D341Med (cell line): Measurements from ENCODE around the gene FXYD2.
"Not testable (repeated sequence)": the region's sequence is repeated elsewhere in the genome, so short reads cannot be mapped to it uniquely, and the experiment has no call there.

ENCODE experiments used
- DNase-seq: peaks from one replicate; pipeline ENCODE4 v3.0.0; 2012; ENCODE audit warnings: low spot score

Gene FXYD2

GRCh38 chr11:117820071-117820470, 4.5 kb downstream of the FXYD2 start:
- no peak for DNase-seq

GRCh38 chr11:117819096-117820040, 5.2 kb downstream of the FXYD2 start:
- DNase-seq: peak; percentile 78

DNA sequence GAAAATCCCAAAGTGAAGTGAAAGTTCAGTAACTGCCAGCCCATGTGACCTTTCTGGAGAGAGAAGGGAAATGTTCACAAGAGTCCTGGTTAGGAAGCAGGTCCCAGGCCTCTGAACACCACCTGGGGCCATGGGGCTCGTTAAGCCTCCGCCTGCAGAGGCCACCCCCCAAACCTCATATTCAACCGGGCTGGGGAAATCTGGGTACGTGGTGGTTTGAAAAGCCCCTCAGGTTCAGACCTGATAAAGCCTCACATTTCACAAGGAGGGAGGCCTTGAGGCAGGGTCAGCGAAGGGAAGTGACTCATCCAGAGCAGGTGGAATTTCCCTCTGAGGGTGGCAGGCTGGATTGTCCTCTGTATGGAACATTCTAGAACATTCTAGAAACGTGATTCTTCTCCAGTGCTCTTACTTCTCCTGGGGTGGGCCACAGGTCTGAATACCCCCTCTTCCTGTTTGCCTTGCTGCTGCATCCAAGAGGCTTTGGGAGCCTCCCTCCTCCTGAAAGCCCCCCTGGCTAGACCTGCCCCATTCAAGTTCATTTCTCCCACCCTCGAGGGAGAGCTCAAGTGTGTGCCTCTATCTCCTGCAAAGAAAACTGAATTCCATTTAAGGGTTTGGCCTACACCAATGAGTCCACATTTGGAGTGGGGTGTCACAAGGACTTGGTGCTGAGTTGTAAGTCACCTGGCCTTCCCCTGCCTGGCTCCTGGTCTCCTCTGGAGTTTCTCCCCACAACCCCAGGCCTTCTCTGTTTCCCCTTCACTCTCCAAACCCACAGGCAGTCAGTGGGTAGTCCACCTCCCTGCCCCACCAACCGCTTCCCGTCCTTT, 6.3 kb downstream of the FXYD2 start:
- no peak for DNase-seq

DNA sequence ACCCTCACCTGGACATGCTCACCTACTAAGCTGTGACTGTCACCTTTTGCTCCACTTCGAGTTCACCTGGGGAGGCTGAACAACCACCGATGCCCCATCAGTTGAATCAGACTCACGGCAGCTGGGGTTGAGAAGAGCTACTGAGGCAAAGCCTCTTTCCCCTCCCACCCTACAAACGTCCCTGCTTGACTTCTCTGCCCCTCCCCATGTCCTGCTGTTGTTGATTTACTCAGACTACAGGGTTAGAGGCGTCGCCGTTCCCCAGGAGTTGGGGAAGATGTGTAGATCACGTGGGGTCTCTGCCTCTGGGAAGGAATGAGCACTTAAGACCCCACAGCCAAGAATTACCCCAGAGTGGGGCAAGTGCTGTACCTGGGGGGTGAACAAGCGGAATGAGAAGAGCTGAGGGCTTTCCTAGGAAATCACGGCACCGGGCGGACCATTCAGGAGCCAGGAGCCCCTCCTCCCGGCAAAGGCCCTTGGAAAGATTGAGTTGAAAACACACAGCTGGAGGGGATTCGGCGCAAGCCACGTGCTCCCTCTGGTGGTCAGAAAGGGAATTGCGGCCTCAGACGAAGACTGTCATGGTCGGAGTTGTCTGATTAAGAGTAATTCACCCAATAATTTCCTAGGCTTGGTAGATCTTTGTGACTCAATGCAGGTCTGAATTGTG, 7.0 kb downstream of the FXYD2 start:
- peak; percentile 83 for DNase-seq

- DNase-seq: no peak
These were observed 7.6 kb downstream of the FXYD2 start for GRCh38 chr11:117816846-117817367.

- peak; percentile 72 for DNase-seq
These were observed 8.3 kb downstream of the FXYD2 start for GRCh38 chr11:117816151-117816741.

DNA sequence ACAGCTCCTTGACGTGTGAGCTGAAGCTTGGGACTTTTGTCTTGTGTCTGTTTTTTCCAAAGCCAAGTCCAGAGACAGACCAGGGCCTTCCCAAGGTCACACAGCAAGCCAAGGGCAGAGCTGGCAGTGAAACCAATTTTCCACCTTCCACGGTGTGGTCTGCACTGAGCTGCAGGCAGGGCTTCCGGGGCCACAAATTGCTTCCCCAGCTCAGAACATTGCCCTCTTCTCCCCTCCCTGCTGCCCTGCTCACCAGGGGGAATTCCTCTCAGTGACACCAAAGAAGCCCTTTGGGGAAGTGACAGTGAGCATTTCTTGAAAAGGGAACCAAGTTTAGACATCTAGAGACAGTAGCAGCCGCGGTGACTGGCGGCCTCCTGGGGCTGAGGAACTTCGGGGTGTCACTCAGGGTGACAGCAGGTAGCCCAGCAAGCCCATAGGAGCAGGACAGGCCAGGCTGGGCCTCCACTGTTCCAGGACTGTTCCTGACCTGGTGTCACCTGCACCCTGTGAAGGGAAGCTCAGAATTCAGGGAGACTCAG, 9.2 kb downstream of the FXYD2 start:
- DNase-seq: no peak

DNA sequence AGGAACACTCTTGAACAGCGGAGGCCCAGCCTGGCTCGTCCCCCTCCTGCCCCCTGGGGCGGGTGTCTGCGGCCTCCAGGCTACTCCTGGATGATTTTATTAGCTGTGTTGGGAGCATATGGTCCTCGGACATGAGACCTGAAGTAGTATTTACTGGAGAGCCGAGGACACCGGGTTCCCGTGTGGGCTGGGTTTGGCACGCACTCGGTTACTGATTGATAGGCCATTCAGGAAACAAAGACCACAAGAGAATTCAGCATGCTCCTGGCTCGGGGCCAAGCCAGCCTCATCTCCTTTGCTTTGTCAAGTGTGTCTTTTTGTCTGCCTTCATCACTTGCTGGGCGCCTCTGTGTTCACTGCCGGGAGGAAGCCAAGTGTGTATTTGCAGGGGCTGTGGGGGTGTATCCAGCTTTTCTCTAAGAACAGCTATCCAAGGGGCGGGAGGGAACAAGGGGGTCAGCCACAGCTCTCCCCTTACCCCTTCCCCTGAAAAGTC, 9.7 kb downstream of the FXYD2 start:
- no peak for DNase-seq

GRCh38 chr11:117814204-117814765, 10.3 kb downstream of the FXYD2 start:
- no peak for DNase-seq

DNA sequence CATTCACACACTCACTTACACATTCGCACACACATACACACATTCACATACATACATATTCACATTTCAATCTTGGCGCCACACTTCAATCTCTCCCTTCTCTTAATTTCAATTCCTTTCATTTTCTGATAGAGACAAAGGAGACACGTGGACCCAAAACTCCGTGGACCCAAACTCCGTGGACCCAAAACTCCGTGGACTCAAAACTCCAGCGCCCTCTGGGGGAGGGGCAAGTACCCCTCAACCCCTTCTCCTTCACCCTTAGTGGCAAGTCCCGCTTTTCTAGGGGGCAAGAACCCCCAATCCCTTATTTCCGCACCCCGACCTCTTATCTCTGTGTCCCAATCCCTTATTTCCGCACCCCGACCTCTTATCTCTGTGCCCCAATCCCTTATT, 14.5 kb downstream of the FXYD2 start:
- not testable (repeated sequence) for DNase-seq

DNA sequence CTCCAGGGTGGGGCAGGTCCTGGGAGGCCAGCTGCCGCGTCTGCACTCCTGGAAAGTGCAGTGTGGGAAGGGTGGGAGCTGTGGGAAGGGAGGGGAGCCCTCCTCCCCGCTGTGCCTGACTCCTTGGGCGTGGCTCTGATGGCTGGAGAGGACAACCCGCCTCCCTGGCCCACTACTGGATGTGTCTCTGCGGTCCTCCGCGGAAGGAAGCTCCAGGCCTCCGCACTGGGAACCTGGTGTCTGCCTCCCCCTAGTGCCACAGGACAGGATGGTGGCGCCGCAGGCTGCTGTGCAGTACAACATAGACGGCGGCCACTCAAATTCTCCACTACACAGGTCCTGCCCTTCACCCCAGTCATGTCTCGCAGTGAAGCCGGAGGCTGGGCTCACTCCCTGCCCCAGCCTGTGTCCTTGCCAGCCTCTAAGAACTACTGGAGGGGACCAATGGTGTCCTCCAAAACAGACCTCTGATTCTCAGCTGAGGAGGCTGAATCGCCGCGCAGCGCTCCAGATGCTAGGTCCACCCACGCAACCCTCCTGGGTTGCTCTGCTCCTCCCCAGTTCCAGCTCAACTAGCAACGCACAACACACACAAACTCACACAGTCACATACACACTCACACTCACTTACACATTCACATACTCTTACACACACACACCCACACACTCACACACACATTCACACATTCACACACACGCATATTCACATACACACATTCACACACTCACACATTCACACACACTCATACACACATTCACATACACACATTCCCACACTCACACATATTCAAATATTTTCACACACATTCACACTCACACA, 15.1 kb downstream of the FXYD2 start:
- peak; percentile 89 for DNase-seq

DNA sequence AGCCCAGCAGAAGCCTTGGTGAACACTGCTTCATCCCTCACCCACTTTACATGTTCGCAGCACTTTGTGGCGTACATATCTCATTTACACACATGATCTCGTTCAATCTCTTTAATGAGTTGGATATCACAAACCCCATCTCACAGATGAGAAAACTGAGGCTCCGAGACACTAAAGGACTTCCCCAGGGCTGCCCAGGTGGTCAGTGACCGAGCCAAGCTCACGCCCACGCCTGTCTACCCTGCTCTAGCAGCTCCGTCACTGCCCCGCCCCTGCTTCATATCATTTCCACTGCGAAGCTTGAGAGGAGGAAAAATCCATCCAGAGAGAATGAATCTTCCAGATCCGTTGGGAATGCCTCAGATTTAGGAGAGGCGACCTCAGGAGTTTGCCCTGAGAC, 15.8 kb downstream of the FXYD2 start:
- DNase-seq: no peak

GRCh38 chr11:117807482-117808327, 16.8 kb downstream of the FXYD2 start:
- peak; percentile 76 for DNase-seq

- DNase-seq: no peak
These were observed 17.7 kb downstream of the FXYD2 start for GRCh38 chr11:117806846-117807245.

DNA sequence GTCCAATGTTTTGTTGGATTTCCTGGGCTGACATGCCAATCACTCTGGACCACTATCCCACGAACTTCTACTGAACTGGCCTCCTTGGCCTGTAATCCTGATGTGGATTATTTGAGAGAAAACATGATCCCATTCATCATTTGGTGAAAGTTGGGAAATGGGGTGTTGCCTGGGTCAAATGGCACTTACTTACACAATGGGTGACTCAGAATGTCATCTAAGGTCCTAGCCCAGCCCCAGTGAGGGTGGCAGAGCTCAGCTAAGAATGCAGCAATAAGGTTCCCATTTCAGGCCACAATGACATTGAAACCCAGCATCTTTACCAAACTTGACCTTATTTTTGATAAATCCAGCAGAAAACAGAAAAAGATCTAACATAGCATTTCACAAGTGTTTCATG, 19.5 kb downstream of the FXYD2 start:
- DNase-seq: no peak

DNA sequence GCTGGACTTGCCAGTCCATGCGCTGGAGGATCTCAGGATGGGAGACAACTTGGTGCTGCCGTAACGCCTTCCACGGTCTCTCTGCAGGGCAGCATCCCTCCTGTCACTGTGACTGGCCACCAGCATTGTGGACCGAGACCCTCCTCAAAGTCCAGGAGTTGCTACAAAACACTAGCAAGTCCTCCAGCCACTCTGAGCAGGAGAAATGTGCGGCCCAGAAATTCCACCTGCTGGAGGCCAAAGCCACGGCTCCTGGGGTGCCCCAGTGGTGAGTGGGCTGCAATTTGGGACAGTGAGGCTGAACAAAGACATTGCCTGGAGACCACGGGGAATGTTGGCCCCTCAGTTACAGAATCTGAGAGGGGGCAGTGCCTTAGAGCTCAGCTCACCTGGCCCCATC, 20.6 kb downstream of the FXYD2 start:
- DNase-seq: no peak

- DNase-seq: no peak
These were observed 24.9 kb downstream of the FXYD2 start for GRCh38 chr11:117799634-117800033.

GRCh38 chr11:117796872-117797529, 27.5 kb downstream of the FXYD2 start, which contains the start of gene DSCAML1:
DSCAML1 (minus strand) TSS chr11:117797216; CDS start chr11:117797079, 137 bp downstream.
- DNase-seq: peak; percentile 83
